Measurements from ENCODE around the gene COLEC12.

Gene COLEC12

GRCh38 chr18:389658-390357, 110.7 kb downstream of the COLEC12 start:
- no peak for DNase-seq (ENCODE audit: low read depth in 3 of 3)

DNA sequence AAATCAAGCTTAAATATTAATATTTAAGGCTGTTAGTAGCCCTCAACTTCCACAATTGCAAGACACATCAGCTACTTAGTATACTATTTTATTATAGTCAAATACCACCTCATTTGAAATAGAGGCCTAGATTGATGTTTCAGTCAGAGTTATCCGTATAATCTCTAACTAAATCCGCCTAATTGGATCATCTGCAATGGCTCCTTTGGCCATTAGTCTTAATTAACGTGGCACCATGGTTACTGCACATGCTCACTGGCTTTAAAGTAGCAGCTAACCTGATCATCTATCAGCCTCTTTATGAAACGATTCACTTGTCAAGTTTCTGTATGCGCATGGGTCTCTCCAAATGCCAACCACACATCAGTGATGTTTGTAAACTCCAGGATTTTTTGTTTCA, 112.3 kb downstream of the COLEC12 start:
- DNase-seq (ENCODE audit: low read depth in 3 of 3) = no peak

DNA sequence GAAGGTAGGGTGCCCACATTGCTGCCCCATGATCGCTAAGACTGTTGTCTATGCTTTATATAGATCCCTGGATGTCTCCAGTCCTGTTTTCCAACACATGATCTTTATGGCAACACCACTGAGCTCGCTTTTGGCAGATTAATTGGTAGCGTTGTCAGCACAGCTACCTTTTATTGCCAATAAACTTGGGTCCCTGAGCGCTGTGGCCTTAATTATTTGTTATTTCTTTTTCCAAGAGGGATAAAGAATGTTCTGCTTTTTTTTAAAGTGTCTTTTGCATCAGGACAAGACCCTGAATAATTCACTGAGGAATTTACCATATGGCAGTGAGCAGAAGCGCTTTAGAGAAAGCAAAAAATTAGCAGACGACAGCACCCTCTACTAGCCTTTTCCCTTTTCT, 113.5 kb downstream of the COLEC12 start:
- DNase-seq (ENCODE audit: low read depth in 3 of 3) = no peak

GRCh38 chr18:384897-385296, 115.6 kb downstream of the COLEC12 start:
- no peak for DNase-seq (ENCODE audit: low read depth in 3 of 3)

DNA sequence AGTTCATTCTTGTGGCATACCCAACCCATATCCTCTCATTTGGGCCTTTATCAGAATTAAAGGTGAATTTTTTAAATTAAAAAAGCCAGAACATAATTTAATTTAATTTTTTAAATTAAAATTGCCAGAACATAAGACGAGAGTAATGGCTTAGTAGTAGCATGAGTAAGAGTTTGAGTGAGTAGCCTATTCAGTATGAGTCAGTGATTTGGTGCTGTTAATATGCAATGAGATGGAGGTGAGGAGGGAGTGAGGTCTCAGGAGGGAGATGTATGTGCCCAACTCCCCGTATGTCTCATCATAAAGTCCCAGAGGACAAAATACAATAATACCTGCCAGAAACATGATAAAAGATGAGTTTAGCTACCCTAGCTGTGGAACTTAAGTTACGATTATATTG, 117.4 kb downstream of the COLEC12 start:
- DNase-seq (ENCODE audit: low read depth in 3 of 3) = no peak

DNA sequence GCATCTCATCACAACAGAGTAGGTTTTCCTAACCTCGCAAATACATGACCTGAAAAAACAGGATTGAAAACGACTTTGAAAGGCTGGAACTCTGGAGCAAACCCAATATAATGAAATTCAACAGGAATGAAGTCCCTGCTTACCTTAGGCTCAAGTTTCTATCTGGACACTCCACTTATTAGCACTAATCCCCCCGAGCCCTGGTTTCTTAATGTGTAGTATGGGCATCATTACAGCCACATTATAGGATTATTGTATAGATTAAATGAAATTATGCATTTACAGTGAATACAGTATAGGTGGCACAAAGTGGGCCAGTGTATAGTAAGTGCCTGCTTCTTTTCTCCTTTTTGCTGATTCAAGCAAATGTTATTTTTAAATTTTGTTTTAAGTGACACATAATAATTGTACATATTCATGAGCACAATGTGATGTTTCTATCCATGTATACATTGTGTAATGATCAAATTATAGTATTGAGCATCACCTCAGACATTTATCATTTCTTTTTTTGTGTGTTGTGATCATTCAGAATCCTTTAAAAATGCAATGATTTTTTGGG, 118.0 kb downstream of the COLEC12 start:
- no peak for DNase-seq (ENCODE audit: low read depth in 3 of 3)

GRCh38 chr18:379681-380330, 120.7 kb downstream of the COLEC12 start:
- no peak for DNase-seq (ENCODE audit: low read depth in 3 of 3)

DNA sequence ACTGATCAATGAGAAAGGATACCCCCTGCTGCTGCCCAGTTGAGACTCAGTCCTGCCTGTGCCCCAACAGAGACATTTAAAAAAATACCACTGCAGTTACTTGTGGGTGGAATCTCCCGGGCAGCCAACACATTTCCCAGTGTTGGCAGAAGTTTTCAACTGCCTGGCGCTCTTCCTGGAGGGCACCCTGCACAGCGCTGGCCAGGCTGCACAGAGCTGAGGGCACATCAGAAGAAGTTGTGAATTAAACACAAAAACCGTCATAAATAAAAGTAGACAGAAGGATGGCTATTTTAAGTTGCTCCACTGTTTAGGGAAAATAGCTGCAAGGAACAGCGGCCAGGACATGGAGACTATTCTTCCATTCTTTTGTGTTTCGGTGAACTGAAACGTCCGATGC, 122.4 kb downstream of the COLEC12 start:
- no peak for DNase-seq (ENCODE audit: low read depth in 3 of 3)

- no peak for DNase-seq (ENCODE audit: low read depth in 3 of 3)
These were observed 123.4 kb downstream of the COLEC12 start for GRCh38 chr18:377088-377487.

DNA sequence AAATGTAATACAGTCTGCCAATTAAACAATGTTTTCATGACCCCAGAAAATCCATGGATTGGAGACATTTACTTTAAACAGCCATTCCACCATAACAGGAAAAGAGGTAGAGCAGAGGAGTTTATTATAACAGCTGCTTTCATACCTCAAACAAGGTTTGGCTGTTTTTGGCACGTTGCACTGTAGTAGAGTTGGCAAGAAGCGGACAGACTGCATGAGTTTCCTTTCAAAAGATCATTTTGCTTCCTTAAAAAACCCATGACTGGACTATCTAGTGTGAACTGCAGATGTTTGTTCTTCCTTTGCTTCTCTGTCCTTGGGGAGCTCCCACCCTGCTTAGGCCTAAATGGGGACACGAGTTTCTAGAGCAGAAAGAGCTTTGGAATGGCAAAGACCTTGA, 124.2 kb downstream of the COLEC12 start:
- DNase-seq (ENCODE audit: low read depth in 3 of 3) = no peak

GRCh38 chr18:374721-375168, 125.8 kb downstream of the COLEC12 start:
- DNase-seq (ENCODE audit: low read depth in 3 of 3) = no peak

DNA sequence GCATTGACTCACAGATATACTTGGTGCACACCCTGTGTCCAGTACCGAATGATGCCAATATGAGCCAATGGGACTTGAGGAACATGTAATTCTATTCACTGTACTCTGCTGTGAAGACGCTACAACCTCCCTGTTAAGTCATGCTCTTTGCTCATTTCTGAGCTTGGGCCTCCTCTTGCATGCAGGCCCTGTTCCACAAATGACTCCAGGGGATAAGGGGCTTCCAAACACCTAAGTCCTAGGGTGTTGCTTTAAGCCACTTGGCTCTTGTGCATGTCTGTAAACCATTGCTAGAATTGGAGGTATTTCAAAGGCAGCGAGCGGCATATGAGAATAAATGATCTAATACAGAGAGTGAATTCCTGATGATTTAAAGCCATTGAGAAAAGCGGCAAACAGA, 126.7 kb downstream of the COLEC12 start:
- DNase-seq (ENCODE audit: low read depth in 3 of 3) = no peak

DNA sequence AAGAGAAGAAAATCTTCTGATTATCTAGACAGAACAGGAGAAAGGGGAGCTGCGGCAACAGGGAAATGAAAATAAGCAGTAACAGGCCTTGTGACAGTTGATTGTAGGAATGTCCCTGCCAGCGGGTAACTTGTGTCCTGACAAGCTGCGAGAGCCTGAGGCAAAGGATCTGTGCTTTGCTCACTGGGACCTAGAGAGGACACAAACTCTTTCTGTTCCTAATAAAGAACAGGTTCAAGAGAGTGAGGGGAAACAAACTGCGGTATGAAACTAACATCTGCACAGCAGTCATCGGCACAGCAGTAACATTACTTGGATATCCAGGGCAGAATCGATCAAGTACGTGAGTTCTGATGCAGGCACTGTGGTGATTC, 128.9 kb downstream of the COLEC12 start:
- no peak for DNase-seq (ENCODE audit: low read depth in 3 of 3)

GRCh38 chr18:370751-371608, 129.5 kb downstream of the COLEC12 start:
- no peak for DNase-seq (ENCODE audit: low read depth in 3 of 3)

GRCh38 chr18:369224-370015, 131.1 kb downstream of the COLEC12 start:
- no peak for DNase-seq (ENCODE audit: low read depth in 3 of 3)

GRCh38 chr18:366466-367061, 133.9 kb downstream of the COLEC12 start:
- no peak for DNase-seq (ENCODE audit: low read depth in 3 of 3)

DNA sequence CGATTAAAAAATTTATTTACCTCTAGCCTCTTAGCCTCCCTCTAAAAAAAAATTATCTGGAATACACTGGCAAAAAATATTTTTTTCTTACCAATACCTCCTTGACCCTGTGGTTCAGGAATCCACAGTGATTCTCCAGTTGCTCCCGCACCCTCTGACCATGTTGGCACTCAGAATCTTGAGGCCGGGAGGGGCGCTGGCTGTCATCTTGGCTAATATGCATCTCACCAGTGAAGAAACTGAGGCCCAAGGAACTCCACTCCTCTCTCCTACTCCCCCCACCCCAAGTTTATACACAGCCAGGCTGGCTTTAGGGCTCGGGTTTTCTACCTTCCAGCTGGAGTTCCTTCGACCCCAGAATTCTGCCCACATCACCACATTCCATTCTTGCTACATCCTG, 134.8 kb downstream of the COLEC12 start:
- DNase-seq (ENCODE audit: low read depth in 3 of 3) = no peak

DNA sequence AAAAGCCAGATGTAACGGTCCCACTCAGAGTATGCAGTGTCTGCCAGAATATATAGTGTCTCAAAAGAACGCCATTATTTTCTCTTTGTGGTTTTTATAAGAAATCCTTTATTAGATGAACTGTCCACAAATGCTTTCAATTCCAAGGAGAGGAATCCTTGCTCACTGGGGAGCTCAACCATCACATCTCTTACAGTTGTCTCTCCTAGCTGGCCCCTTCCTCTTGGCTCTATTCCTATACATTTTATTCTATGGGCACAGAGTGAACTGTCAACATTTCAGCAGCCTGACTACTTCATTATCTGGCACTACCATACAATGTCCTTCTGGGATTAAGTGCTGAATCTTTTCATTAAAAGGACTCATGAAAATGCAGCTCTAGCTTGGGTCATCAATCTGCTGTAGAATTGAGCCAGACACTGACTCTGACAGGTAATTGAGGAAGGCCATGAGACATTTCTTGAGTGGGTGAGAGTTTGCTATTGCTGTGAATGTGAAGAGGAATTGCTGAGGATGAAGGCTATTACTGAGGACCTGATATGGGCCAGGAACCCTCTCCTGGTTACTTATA, 136.2 kb downstream of the COLEC12 start:
- no peak for DNase-seq (ENCODE audit: low read depth in 3 of 3)

GRCh38 chr18:363301-364085, 137.0 kb downstream of the COLEC12 start:
- DNase-seq (ENCODE audit: low read depth in 3 of 3) = no peak

Measured in stimulated activated CD4-positive, alpha-beta T cell treated with anti-CD3 and anti-CD28 coated beads, TNF-alpha, amount 100 ng/mL, for 48 hours (primary cell).